PC-3 (cell line): Measurements from ENCODE around the gene MAML3. TPM values are rescaled to one million over a fixed set of nuclear protein-coding genes. Genes with fewer than 3 reads are reported as not detected.

Source experiments
- ATAC-seq: fragments of 200-7000 bp; cut with Tn5 transposase; 2 replicates; pipeline ENCODE4 v1.9.1; 2020; ENCODE audit warnings: mild to moderate bottlenecking, moderate library complexity
- BruUV-seq: library from RNA; stranded (reverse); fragments of 400-500 nt; replicated peaks from 2 replicates; lab custom pipeline; 2021; lab: Mats Ljungman, UMichigan
- CTCF ChIA-PET: fragments of 300-600 bp; sonication (Branson Sonifier 250); formaldehyde crosslinking; loops from one replicate; lab custom pipeline; 2022; ENCODE audit warnings: antibody characterized with exemption; lab: Charles Lee
- POLR2A ChIA-PET: fragments of 300-600 bp; sonication (Branson Sonifier 250); formaldehyde crosslinking; loops from one replicate; lab custom pipeline; 2022; ENCODE audit warnings: antibody characterized with exemption; ENCODE audit not compliant: unreplicated experiment; lab: Charles Lee
- DNase-seq: peaks from one replicate; pipeline ENCODE4 v3.0.0-alpha.2; 2015
- H2AFZ ChIP-seq: fragments of 300-600 bp; sonication (generic); 2 replicates; pipeline ENCODE4 v1.6.0; 2016; ENCODE audit warnings: antibody characterized with exemption, low read length
- H3F3A ChIP-seq: fragments of 300-600 bp; sonication (generic); one replicate; pipeline ENCODE4 v1.6.0; 2017; ENCODE audit warnings: antibody characterized with exemption, low read length, control low read depth, mild to moderate bottlenecking; ENCODE audit not compliant: unreplicated experiment
- H3K27ac ChIP-seq: fragments of 300-600 bp; sonication (generic); 2 replicates; pipeline ENCODE4 v1.5.1; 2016; ENCODE audit warnings: mild to moderate bottlenecking, low read length
- H3K27me3 ChIP-seq: fragments of 300-600 bp; sonication (generic); 2 replicates; pipeline ENCODE4 v1.6.1; 2016; ENCODE audit warnings: low read length, mixed read lengths
- H3K36me3 ChIP-seq: fragments of 300-600 bp; sonication (generic); 2 replicates; pipeline ENCODE4 v1.6.1; 2016; ENCODE audit warnings: low read depth, mixed run types, low read length, mixed read lengths
- H3K4me1 ChIP-seq: fragments of 300-600 bp; sonication (generic); 2 replicates; pipeline ENCODE4 v1.5.1; 2016; ENCODE audit warnings: low read length; ENCODE audit not compliant: insufficient read depth
- H3K4me2 ChIP-seq: fragments of 300-600 bp; sonication (generic); 2 replicates; pipeline ENCODE4 v1.6.0; 2016; ENCODE audit warnings: low read length
- H3K4me3 ChIP-seq: fragments of 300-600 bp; sonication (generic); 2 replicates; pipeline ENCODE4 v1.5.1; 2016; ENCODE audit warnings: mild to moderate bottlenecking, low read length, mixed read lengths
- H3K79me2 ChIP-seq: fragments of 300-600 bp; sonication (generic); 2 replicates; pipeline ENCODE4 v1.6.1; 2017; ENCODE audit warnings: low read length, mixed read lengths
- H3K9ac ChIP-seq: fragments of 300-600 bp; sonication (generic); 2 replicates; pipeline ENCODE4 v1.6.0; 2016; ENCODE audit warnings: mild to moderate bottlenecking, low read length
- H3K9me2 ChIP-seq: fragments of 300-600 bp; sonication (generic); replicated peaks from 2 replicates; pipeline ENCODE4 v1.6.1; 2016; ENCODE audit warnings: mixed run types, low read length, mixed read lengths
- H3K9me3 ChIP-seq: fragments of 300-600 bp; sonication (generic); 2 replicates; pipeline ENCODE4 v1.6.1; 2016; ENCODE audit warnings: low read length, mixed read lengths
- H4K20me1 ChIP-seq: fragments of 300-600 bp; sonication (generic); 2 replicates; pipeline ENCODE4 v1.6.1; 2016; ENCODE audit warnings: low read length, mixed read lengths
- EZH2 ChIP-seq: fragments of 300-600 bp; sonication (generic); IDR thresholded peaks from one replicate; pipeline ENCODE4 v1.6.1; 2017; ENCODE audit warnings: antibody characterized with exemption, mild to moderate bottlenecking, low read length; ENCODE audit not compliant: unreplicated experiment
- EZH2phosphoT487 ChIP-seq: fragments of 300-600 bp; sonication (generic); IDR thresholded peaks from 2 replicates; pipeline ENCODE4 v1.6.1; 2018; ENCODE audit warnings: mild to moderate bottlenecking, antibody characterized with exemption, low read length, borderline replicate concordance
- intact Hi-C: fragments of 100-400 bp; cut with micrococcal nuclease; formaldehyde crosslinking; loops from 2 replicates; pipeline ENCODE4 v1.9.0; 2023
- total RNA-seq: library from RNA; depleted of rRNA; stranded (reverse); fragments of >200 nt; gene quantifications from 2 replicates; pipeline ENCODE4 v1.2.3, GENCODE V29; 2014
- TF ChIP-seq, protein P1 (sequence below): fragments of 300-600 bp; sonication (generic); conservative IDR thresholded peaks from 2 replicates; pipeline ENCODE4 v1.5.1; 2017; ENCODE audit warnings: antibody characterized with exemption, low read depth, mild to moderate bottlenecking, low read length

MAML3 gene
- total RNA-seq, 1 experiment from 2014 or later = 4.3 TPM

DNA sequence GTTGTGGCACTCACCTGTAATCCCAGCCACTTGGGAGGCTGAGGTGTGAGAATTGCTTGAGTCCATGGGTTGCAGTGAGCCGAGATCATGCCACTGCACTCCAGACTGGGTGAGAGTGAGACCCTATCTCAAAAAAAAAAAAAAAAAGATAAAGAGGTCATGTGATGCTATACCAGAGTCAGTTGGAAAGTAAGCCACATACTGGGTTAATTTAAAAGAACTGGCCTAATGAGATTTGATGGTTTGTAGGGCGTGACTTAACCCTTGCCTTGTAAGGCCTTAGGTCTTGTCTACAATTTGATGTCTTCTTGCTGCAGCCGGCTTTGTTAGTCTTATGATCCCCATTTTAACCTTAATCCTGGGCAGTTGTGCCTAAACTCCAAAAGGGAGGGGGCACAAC lies 483.2 kb downstream of the MAML3 start:
- Histone ChIP-seq H3K4me3 (no peak overlapping the region), H3K4me1 (peaks cover 11% of the 10 kb centered on the region), H3K27ac (no peak overlapping the region), H3F3A (no peaks in the 10 kb centered on the region), H4K20me1 (no peaks in the 10 kb centered on the region), H3K4me2 (no peak overlapping the region), H2AFZ (no peak overlapping the region), H3K79me2 (peaks cover 40% of the 10 kb centered on the region), H3K27me3 (no peaks in the 10 kb centered on the region), H3K9me3 (no peaks in the 10 kb centered on the region), H3K36me3 (no peaks in the 10 kb centered on the region), H3K9me2 (no peaks in the 10 kb centered on the region), H3K9ac (no peak overlapping the region)
- CTCF ChIA-PET = no interaction called here
- intact Hi-C loops = no loop called here
- no TSS peak for BruUV-seq
- TF ChIP-seq EZH2phosphoT487 (no peak), EZH2 (no peak)
- TF ChIP-seq, protein P1, sequence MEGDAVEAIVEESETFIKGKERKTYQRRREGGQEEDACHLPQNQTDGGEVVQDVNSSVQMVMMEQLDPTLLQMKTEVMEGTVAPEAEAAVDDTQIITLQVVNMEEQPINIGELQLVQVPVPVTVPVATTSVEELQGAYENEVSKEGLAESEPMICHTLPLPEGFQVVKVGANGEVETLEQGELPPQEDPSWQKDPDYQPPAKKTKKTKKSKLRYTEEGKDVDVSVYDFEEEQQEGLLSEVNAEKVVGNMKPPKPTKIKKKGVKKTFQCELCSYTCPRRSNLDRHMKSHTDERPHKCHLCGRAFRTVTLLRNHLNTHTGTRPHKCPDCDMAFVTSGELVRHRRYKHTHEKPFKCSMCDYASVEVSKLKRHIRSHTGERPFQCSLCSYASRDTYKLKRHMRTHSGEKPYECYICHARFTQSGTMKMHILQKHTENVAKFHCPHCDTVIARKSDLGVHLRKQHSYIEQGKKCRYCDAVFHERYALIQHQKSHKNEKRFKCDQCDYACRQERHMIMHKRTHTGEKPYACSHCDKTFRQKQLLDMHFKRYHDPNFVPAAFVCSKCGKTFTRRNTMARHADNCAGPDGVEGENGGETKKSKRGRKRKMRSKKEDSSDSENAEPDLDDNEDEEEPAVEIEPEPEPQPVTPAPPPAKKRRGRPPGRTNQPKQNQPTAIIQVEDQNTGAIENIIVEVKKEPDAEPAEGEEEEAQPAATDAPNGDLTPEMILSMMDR = no peak
- DNase-seq = no peak
- POLR2A ChIA-PET = no interaction called here
- no peak for ATAC-seq

DNA sequence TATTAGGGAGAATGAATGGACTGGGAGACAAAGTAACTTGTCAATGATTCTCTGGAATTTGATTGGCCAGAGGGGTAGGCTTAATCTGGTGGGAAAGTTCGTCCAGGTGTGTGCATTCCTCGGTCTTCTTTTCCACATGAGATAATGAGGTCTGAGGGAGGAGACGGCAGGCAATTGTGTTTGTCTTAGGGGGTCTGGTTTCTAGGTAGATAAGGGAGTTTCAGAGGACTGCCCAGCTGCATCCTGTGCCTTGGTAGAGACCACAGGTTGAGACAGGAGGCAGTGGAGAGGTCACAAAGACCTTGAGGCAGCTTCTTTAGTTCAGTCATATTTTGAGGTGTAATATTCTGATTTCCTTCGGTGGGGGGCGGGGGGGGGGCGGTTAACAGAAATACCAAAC lies 484.1 kb downstream of the MAML3 start:
- no peak for TF ChIP-seq EZH2phosphoT487
- TF ChIP-seq, protein P1 = no peak
- no peak for TF ChIP-seq EZH2
- H4K20me1 ChIP-seq = no peaks in the 10 kb centered on the region
- no peak overlapping the region for H3K27ac ChIP-seq
- H3K9ac ChIP-seq = no peak overlapping the region
- no peaks in the 10 kb centered on the region for H3K27me3 ChIP-seq
- peaks cover 40% of the 10 kb centered on the region for H3K79me2 ChIP-seq
- H3K4me2 ChIP-seq = no peak overlapping the region
- no peaks in the 10 kb centered on the region for H3K9me3 ChIP-seq
- no peaks in the 10 kb centered on the region for H3K36me3 ChIP-seq
- H3F3A ChIP-seq = no peaks in the 10 kb centered on the region
- BruUV-seq = no TSS peak
- H2AFZ ChIP-seq = no peak overlapping the region
- ChIA-PET POLR2A (no interaction called here), CTCF (no interaction called here)
- H3K4me3 ChIP-seq = no peak overlapping the region
- DNase-seq (no peak), ATAC-seq (no peak)
- H3K4me1 ChIP-seq = peaks cover 16% of the 10 kb centered on the region
- no peaks in the 10 kb centered on the region for H3K9me2 ChIP-seq
- intact Hi-C loops = no loop called here

DNA sequence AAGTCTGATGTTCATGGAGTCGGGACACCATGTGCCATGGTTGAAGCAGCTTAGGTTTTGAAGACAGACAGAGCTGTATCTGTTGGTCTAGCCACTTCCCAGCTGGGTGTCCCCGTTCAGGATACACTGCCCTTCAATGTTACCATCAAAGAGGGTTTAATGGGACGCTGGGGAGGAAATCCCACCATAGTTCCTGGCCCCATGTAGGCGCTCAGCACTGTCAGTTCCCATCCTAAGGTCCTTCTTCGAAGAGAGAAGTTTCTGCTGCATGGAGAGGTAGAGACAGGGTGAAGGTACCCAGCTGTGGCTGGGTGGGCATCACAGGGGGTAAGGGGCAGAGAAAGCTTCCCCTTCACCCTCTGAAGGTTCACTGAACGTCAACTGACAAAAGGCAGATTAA lies 484.6 kb downstream of the MAML3 start:
- ATAC-seq (no peak), DNase-seq (no peak)
- no TSS peak for BruUV-seq
- H4K20me1 ChIP-seq = no peaks in the 10 kb centered on the region
- intact Hi-C loops = no loop called here
- no peak overlapping the region for H3K27ac ChIP-seq
- no peak overlapping the region for H2AFZ ChIP-seq
- H3K4me1 ChIP-seq = peaks cover 16% of the 10 kb centered on the region
- H3K4me2 ChIP-seq = no peak overlapping the region
- peaks cover 40% of the 10 kb centered on the region for H3K79me2 ChIP-seq
- TF ChIP-seq, protein P1 = no peak
- TF ChIP-seq EZH2phosphoT487 = no peak
- no peak for TF ChIP-seq EZH2
- H3K9me3 ChIP-seq = no peaks in the 10 kb centered on the region
- no peaks in the 10 kb centered on the region for H3K36me3 ChIP-seq
- no peaks in the 10 kb centered on the region for H3K27me3 ChIP-seq
- ChIA-PET POLR2A (no interaction called here), CTCF (no interaction called here)
- H3K4me3 ChIP-seq = no peak overlapping the region
- H3K9me2 ChIP-seq = no peaks in the 10 kb centered on the region
- H3F3A ChIP-seq = no peaks in the 10 kb centered on the region
- H3K9ac ChIP-seq = no peak overlapping the region
